H1 (cell line): Measurements from ENCODE around the gene ZNF37A. TPM values are rescaled to one million over a fixed set of nuclear protein-coding genes. Genes with fewer than 3 reads are reported as not detected.

Experiments
- CTCF ChIA-PET: fragments of 300-600 bp; sonication (Branson Sonifier 250); formaldehyde crosslinking; loops from one replicate; lab custom pipeline; 2021; ENCODE audit not compliant: partially characterized antibody; lab: Charles Lee
- POLR2A ChIA-PET: fragments of 300-600 bp; sonication (Branson Sonifier 250); formaldehyde crosslinking; loops from one replicate; lab custom pipeline; 2021; ENCODE audit warnings: inconsistent platforms; ENCODE audit not compliant: partially characterized antibody; lab: Charles Lee
- DNase-seq, 2 experiments: peaks; one replicate each; pipeline versions ENCODE4 v3.0.0 to v3.0.0-alpha.2; 2010 to 2022; ENCODE audit warnings: low spot score in 2 of 2, low read depth in 1 of 2, mixed read lengths in 1 of 2
- FAIRE-seq: peaks from 2 replicates; lab custom pipeline; 2011; peaks lifted over from hg19 to GRCh38; lab: Jason Lieb, UNC
- H2AFZ ChIP-seq: 2 replicates; pipeline ENCODE4 v1.8.1; 2012; ENCODE audit warnings: low read length, inconsistent platforms
- H2AK5ac ChIP-seq: 2 replicates; pipeline ENCODE4 v1.6.1; 2013; ENCODE audit warnings: low read depth, low read length
- H2BK120ac ChIP-seq: replicated peaks from 2 replicates; pipeline ENCODE3; 2013; ENCODE audit warnings: low read depth, low read length, inconsistent platforms
- H2BK12ac ChIP-seq: 2 replicates; pipeline ENCODE4 v1.6.1; 2013; ENCODE audit warnings: low read depth, low read length
- H2BK15ac ChIP-seq: 2 replicates; pipeline ENCODE4 v1.6.1; 2013; ENCODE audit warnings: low read length
- H2BK20ac ChIP-seq: 2 replicates; pipeline ENCODE4 v1.6.1; 2013; ENCODE audit warnings: low read length
- H2BK5ac ChIP-seq: 2 replicates; pipeline ENCODE4 v1.6.1; 2013; ENCODE audit warnings: low read depth, low read length
- H3K14ac ChIP-seq: 2 replicates; pipeline ENCODE4 v1.6.1; 2013; ENCODE audit warnings: inconsistent platforms; ENCODE audit not compliant: insufficient read length
- H3K18ac ChIP-seq: 2 replicates; pipeline ENCODE4 v1.6.1; 2013; ENCODE audit warnings: low read length; ENCODE audit errors: extremely low read depth
- H3K23ac ChIP-seq: 2 replicates; pipeline ENCODE4 v1.6.1; 2013; ENCODE audit warnings: inconsistent platforms; ENCODE audit not compliant: insufficient read length
- H3K23me2 ChIP-seq: 2 replicates; pipeline ENCODE4 v1.6.1; 2013; ENCODE audit warnings: low read depth, low read length
- H3K27ac ChIP-seq: 2 replicates; pipeline ENCODE4 v1.6.1; 2011; ENCODE audit warnings: low read depth, low read length, inconsistent platforms
- H3K27me3 ChIP-seq, 4 experiments: replicated peaks in 1 of 4; 1 replicate in 1 of 4; 2 replicates in 3 of 4; pipeline versions ENCODE4 v1.6.1 to v1.8.1; 2011 to 2013; ENCODE audit warnings: low read length in 3 of 4, mild to moderate bottlenecking in 3 of 4, inconsistent platforms in 2 of 4, mixed read lengths in 2 of 4, moderate library complexity in 1 of 4; ENCODE audit not compliant: control insufficient read depth in 3 of 4, insufficient read depth in 3 of 4; ENCODE audit errors: extremely low read depth in 1 of 4
- H3K36me3 ChIP-seq, 4 experiments: 2 replicates each; pipeline versions ENCODE4 v1.6.1 to v1.8.1; 2011 to 2013; ENCODE audit warnings: mild to moderate bottlenecking in 4 of 4, low read length in 3 of 4, moderate library complexity in 2 of 4, control low read depth in 1 of 4, inconsistent platforms in 1 of 4; ENCODE audit not compliant: insufficient read depth in 4 of 4, control insufficient read depth in 2 of 4
- H3K4ac ChIP-seq: replicated peaks from 2 replicates; pipeline ENCODE3; 2013; ENCODE audit warnings: low read length, low read depth, mixed read lengths, inconsistent platforms; ENCODE audit not compliant: insufficient read length
- H3K4me1 ChIP-seq, 4 experiments: replicated peaks in 1 of 4; 1 replicate in 1 of 4; 2 replicates in 3 of 4; pipeline versions ENCODE4 v1.6.1 to v1.8.1; 2011 to 2013; ENCODE audit warnings: low read length in 3 of 4, inconsistent platforms in 2 of 4, mixed read lengths in 1 of 4; ENCODE audit not compliant: insufficient read depth in 4 of 4, control insufficient read depth in 3 of 4
- H3K4me2 ChIP-seq, 2 experiments: 2 replicates each; pipeline versions ENCODE4 v1.6.1 to v1.8.1; 2011 to 2013; ENCODE audit warnings: low read depth in 2 of 2, low read length in 2 of 2, control low read depth in 1 of 2, inconsistent platforms in 1 of 2, mild to moderate bottlenecking in 1 of 2; ENCODE audit not compliant: insufficient read depth in 1 of 2
- H3K4me3 ChIP-seq, 4 experiments: fragments of 200-600, 300-600 bp in 1 of 4; sonication (generic), shearing (Covaris generic), sonication (Bioruptor Twin) in 1 of 4; 2 replicates each; pipeline versions ENCODE4 v1.5.1 to v1.8.1; 2011 to 2016; ENCODE audit warnings: low read length in 4 of 4, low read depth in 3 of 4, control low read depth in 2 of 4, inconsistent platforms in 2 of 4, mild to moderate bottlenecking in 2 of 4, mixed read lengths in 1 of 4, moderate library complexity in 1 of 4; ENCODE audit not compliant: insufficient read depth in 2 of 4; ENCODE audit errors: extremely low read depth in 1 of 4
- H3K56ac ChIP-seq: replicated peaks from 2 replicates; pipeline ENCODE3; 2013; ENCODE audit warnings: low read depth, mild to moderate bottlenecking, mixed read lengths, low read length, inconsistent platforms; ENCODE audit not compliant: insufficient read length
- H3K79me1 ChIP-seq: 2 replicates; pipeline ENCODE4 v1.6.1; 2013; ENCODE audit warnings: low read depth, low read length, control low read depth
- H3K79me2 ChIP-seq, 2 experiments: 2 replicates each; pipeline versions ENCODE4 v1.6.1 to v1.8.1; 2012 to 2013; ENCODE audit warnings: low read length in 2 of 2, mild to moderate bottlenecking in 2 of 2, inconsistent platforms in 1 of 2; ENCODE audit not compliant: insufficient read depth in 2 of 2, control insufficient read depth in 1 of 2
- H3K9ac ChIP-seq, 4 experiments: replicated peaks in 1 of 4; 1 replicate in 1 of 4; 2 replicates in 3 of 4; pipeline versions ENCODE4 v1.6.1 to v1.8.1; 2011 to 2013; ENCODE audit warnings: low read depth in 3 of 4, low read length in 3 of 4, control low read depth in 2 of 4, mild to moderate bottlenecking in 2 of 4, moderate library complexity in 2 of 4, inconsistent platforms in 1 of 4; ENCODE audit errors: extremely low read depth in 1 of 4
- H3K9me3 ChIP-seq, 2 experiments: 2 replicates each; pipeline versions ENCODE4 v1.6.1 to v1.8.1; 2012 to 2013; ENCODE audit warnings: mild to moderate bottlenecking in 2 of 2, moderate library complexity in 2 of 2, control low read depth in 1 of 2, inconsistent platforms in 1 of 2, low read depth in 1 of 2, low read length in 1 of 2, mixed read lengths in 1 of 2; ENCODE audit not compliant: insufficient read depth in 2 of 2
- H4K20me1 ChIP-seq, 2 experiments: replicated peaks in 1 of 2; 2 replicates each; pipeline versions ENCODE3 to v1.8.1; 2011 to 2013; ENCODE audit warnings: inconsistent platforms in 2 of 2, low read length in 2 of 2, mild to moderate bottlenecking in 1 of 2; ENCODE audit not compliant: insufficient read depth in 2 of 2, control insufficient read depth in 1 of 2
- H4K5ac ChIP-seq: 2 replicates; pipeline ENCODE4 v1.6.1; 2013; ENCODE audit warnings: low read length, low read depth, mixed read lengths, inconsistent platforms; ENCODE audit not compliant: insufficient read length
- H4K8ac ChIP-seq: 2 replicates; pipeline ENCODE4 v1.8.0; 2013; ENCODE audit warnings: mild to moderate bottlenecking, moderate library complexity, low read length, inconsistent platforms; ENCODE audit not compliant: insufficient read depth; ENCODE audit errors: extremely low read depth
- H4K91ac ChIP-seq: replicated peaks from 2 replicates; pipeline ENCODE3; 2013; ENCODE audit warnings: low read length, mixed read lengths, inconsistent platforms; ENCODE audit not compliant: insufficient read length
- NRF1 ChIP-seq: IDR thresholded peaks from 2 replicates; pipeline ENCODE4 v1.6.1; 2011; ENCODE audit warnings: mild to moderate bottlenecking, low read depth, low read length, improper control_type of control experiment
- SIRT6 ChIP-seq: IDR thresholded peaks from one replicate; pipeline ENCODE4 v1.7.1; 2012; ENCODE audit warnings: low read length, inconsistent platforms
- WGBS, 2 experiments: shearing (Covaris generic) in 1 of 2; methylation state at CpG; one replicate each; pipeline versions ENCODE4 v1.1.6 to v1.1.7; 2013 to 2015; ENCODE audit warnings: low lambda C conversion rate in 2 of 2, mixed read lengths in 2 of 2, inconsistent platforms in 1 of 2, low coverage in 1 of 2, missing lambda C conversion rate in 1 of 2; ENCODE audit not compliant: insufficient replicate concordance in 2 of 2, insufficient coverage in 1 of 2, insufficient read length in 1 of 2; ENCODE audit errors: extremely low coverage in 1 of 2, missing lambda C conversion rate in 1 of 2; 5-methylcytosine and 5-hydroxymethylcytosine counted together
- polyA plus RNA-seq, 7 experiments: library from polyadenylated mRNA; depleted of rRNA in 3 of 7; stranded (reverse) in 5 of 7; unstranded in 2 of 7; fragments of >200 nt in 5 of 7; fragments of 200-250 nt in 2 of 7; gene quantifications; 1 replicate in 5 of 7; 2 replicates in 1 of 7; 4 replicates in 1 of 7; pipeline versions ENCODE4 v1.2.1 to v1.2.3, GENCODE V29; 2011 to 2013; ENCODE audit warnings: missing spikeins in 2 of 7, mixed read lengths in 2 of 7
- total RNA-seq: library from RNA; stranded (reverse); fragmentation: NEBNext Ultra II Directional; extraction: Animal tissue kit (Norgen Biotek cat#: 25700); gene quantifications from 2 replicates; pipeline ENCODE4 v1.2.1, GENCODE V29; 2021

ZNF37A gene
- total and polyA plus RNA-seq, 2 of the 8 experiments (the other 6 are each of a cell fraction or from before 2014, with no cell fraction given) = 0.97 to 12.7 TPM

- H3K56ac ChIP-seq = no peak overlapping the region
- no peaks in the 10 kb centered on the region for H4K20me1 ChIP-seq
- peaks cover 37 to 41% of the 10 kb centered on the region in 2 experiments for H3K9me3 ChIP-seq
- H3K79me2 ChIP-seq = no peaks in the 10 kb centered on the region
- no peak overlapping the region for H3K14ac ChIP-seq
- H2BK12ac ChIP-seq = no peak overlapping the region
- H2BK5ac ChIP-seq = no peak overlapping the region
- H3K4ac ChIP-seq = no peak overlapping the region
- H3K23ac ChIP-seq = no peak overlapping the region
- no peak overlapping the region for H4K8ac ChIP-seq
- H3K27ac ChIP-seq = no peak overlapping the region
- H3K9ac ChIP-seq = no peak overlapping the region
- H3K18ac ChIP-seq = no peak overlapping the region
- H4K5ac ChIP-seq = no peak overlapping the region
- H2BK120ac ChIP-seq = no peak overlapping the region
- H4K91ac ChIP-seq = no peak overlapping the region
- CTCF ChIA-PET = no interaction called here
- H2AK5ac ChIP-seq = no peak overlapping the region
- no peaks in the 10 kb centered on the region; a peak in 1 of 8 replicates for H3K36me3 ChIP-seq
- no peaks in the 10 kb centered on the region for H3K79me1 ChIP-seq
- POLR2A ChIA-PET = no interaction called here
- H2AFZ ChIP-seq = no peak overlapping the region
- DNase-seq = no peak
- H3K4me2 ChIP-seq = no peak overlapping the region
- no peak overlapping the region for H2BK15ac ChIP-seq
- TF ChIP-seq SIRT6 = no peak
- TF ChIP-seq NRF1 = no peak
- H3K27me3 ChIP-seq = no peaks in the 10 kb centered on the region
- WGBS, 2 experiments = 68% methylated on average over 3 of the region's 3 CpGs; no CpG with 5 or more reads in 1 of the 2 experiments
- no peak for FAIRE-seq
- H3K4me1 ChIP-seq = no peaks in the 10 kb centered on the region
- H3K23me2 ChIP-seq = no peaks in the 10 kb centered on the region
- H2BK20ac ChIP-seq = no peak overlapping the region
- H3K4me3 ChIP-seq = no peak overlapping the region
Observed at GRCh38 chr10:38103756-38104155, 9.6 kb downstream of the ZNF37A start.
